M059J (cell line): ENCODE data around the gene SEMA7A. TPM values are rescaled to one million over a fixed set of nuclear protein-coding genes. Genes with fewer than 3 reads are reported as not detected.
A peak's percentile ranks its signal among the peaks of the same experiment; 100 is the strongest.
"Not testable (repeated sequence)": the region's sequence is repeated elsewhere in the genome, so short reads cannot be mapped to it uniquely, and the experiment has no call there.

ENCODE experiments used
- DNase-seq: peaks from one replicate; pipeline ENCODE4 v3.0.0-alpha.2; 2012; ENCODE audit warnings: low read depth
- total RNA-seq: library from RNA; depleted of rRNA; stranded (reverse); fragments of >200 nt; shearing (Covaris generic); gene quantifications from 2 replicates; pipeline ENCODE4 v1.2.3, GENCODE V29; 2014; rRNA removed

The SEMA7A gene
- 21.4 and 37.5 TPM in 2 replicates for total RNA-seq

- DNase-seq = peak; percentile 76
Measured at GRCh38 chr15:74433592-74434262, at the start of gene SEMA7A. Gene SEMA7A (minus strand): TSS chr15:74433958. CDS start chr15:74433918, 40 bp downstream.

- DNase-seq = no peak
Measured at GRCh38 chr15:74482661-74483060, 48.9 kb upstream of the SEMA7A start.

- DNase-seq = not testable (repeated sequence)
Measured at GRCh38 chr15:74480364-74480763, 46.6 kb upstream of the SEMA7A start.

GRCh38 chr15:74471621-74472020 lies 37.9 kb upstream of the SEMA7A start:
- DNase-seq = not testable (repeated sequence)

- no peak for DNase-seq
Measured at GRCh38 chr15:74470631-74471395, 37.1 kb upstream of the SEMA7A start.

- DNase-seq = no peak
Measured at GRCh38 chr15:74468341-74469032, 34.7 kb upstream of the SEMA7A start.

GRCh38 chr15:74466570-74466969 lies 32.8 kb upstream of the SEMA7A start:
- no peak for DNase-seq

- peak; percentile 42 for DNase-seq
Measured at GRCh38 chr15:74464897-74465296, 31.1 kb upstream of the SEMA7A start.

GRCh38 chr15:74464216-74464615 lies 30.5 kb upstream of the SEMA7A start:
- no peak for DNase-seq

- no peak for DNase-seq
Measured at GRCh38 chr15:74463634-74464033, 29.9 kb upstream of the SEMA7A start.

GRCh38 chr15:74461847-74462511 lies 28.2 kb upstream of the SEMA7A start:
- peak; percentile 31 for DNase-seq

- DNase-seq = peak; percentile 98
Measured at GRCh38 chr15:74460871-74461846, 27.4 kb upstream of the SEMA7A start, which contains the start of gene UBL7. Gene UBL7 (minus strand): TSS chr15:74461160. CDS start chr15:74458867, 2,293 bp downstream.

GRCh38 chr15:74460298-74460697 lies 26.5 kb upstream of the SEMA7A start:
- no peak for DNase-seq

GRCh38 chr15:74459798-74460197 lies 26.0 kb upstream of the SEMA7A start:
- DNase-seq = not testable (repeated sequence)

GRCh38 chr15:74458473-74458872 lies 24.7 kb upstream of the SEMA7A start:
- no peak for DNase-seq

- not testable (repeated sequence) for DNase-seq
Measured at GRCh38 chr15:74457036-74457435, 23.3 kb upstream of the SEMA7A start.

- no peak for DNase-seq
Measured at GRCh38 chr15:74454764-74455500, 21.2 kb upstream of the SEMA7A start.

GRCh38 chr15:74453925-74454763 lies 20.4 kb upstream of the SEMA7A start:
- DNase-seq = peak; percentile 35
